SK-N-MC (cell line): ENCODE data around the gene FAM9C.
"Not testable (repeated sequence)": the region's sequence is repeated elsewhere in the genome, so short reads cannot be mapped to it uniquely, and the experiment has no call there.

Experiments
- DNase-seq: peaks from one replicate; pipeline ENCODE4 v3.0.0-alpha.2; 2011; ENCODE audit warnings: low read depth, low spot score
- H3K27ac ChIP-seq: fragments of 200-600 bp; sonication (generic); 2 replicates; pipeline ENCODE4 v1.5.1; 2016; ENCODE audit warnings: mixed run types
- H3K36me3 ChIP-seq: fragments of 200-600 bp; sonication (generic); 2 replicates; pipeline ENCODE4 v1.6.1; 2017; ENCODE audit warnings: antibody characterized with exemption, low read length, mixed read lengths; ENCODE audit not compliant: insufficient read depth
- H3K4me3 ChIP-seq: fragments of 200-600 bp; sonication (generic); 2 replicates; pipeline ENCODE4 v1.5.1; 2016
- H3K9ac ChIP-seq: fragments of 200-600 bp; sonication (generic); 2 replicates; pipeline ENCODE4 v1.8.0; 2017; ENCODE audit warnings: mixed run types, mixed read lengths; ENCODE audit not compliant: insufficient read length
- H3K9me3 ChIP-seq: fragments of 200-600 bp; sonication (generic); 2 replicates; pipeline ENCODE4 v1.6.1; 2017; ENCODE audit warnings: low read depth, mild to moderate bottlenecking, antibody characterized with exemption, low read length, moderate library complexity, mixed read lengths
- EZH2 ChIP-seq: fragments of 200-600 bp; sonication (generic); IDR thresholded peaks from one replicate; pipeline ENCODE4 v1.6.1; 2017; ENCODE audit warnings: antibody characterized with exemption
- FOXP2 ChIP-seq: optimal IDR thresholded peaks from 2 replicates; pipeline ENCODE3; 2011; ENCODE audit warnings: mild to moderate bottlenecking, moderate library complexity; ENCODE audit not compliant: insufficient read depth; ENCODE audit errors: extremely low read length, control extremely low read depth
- POLR2AphosphoS5 ChIP-seq: IDR thresholded peaks from 2 replicates; pipeline ENCODE4 v1.6.1; 2012; ENCODE audit warnings: mild to moderate bottlenecking, low read depth, low read length, borderline replicate concordance

Gene FAM9C

DNA sequence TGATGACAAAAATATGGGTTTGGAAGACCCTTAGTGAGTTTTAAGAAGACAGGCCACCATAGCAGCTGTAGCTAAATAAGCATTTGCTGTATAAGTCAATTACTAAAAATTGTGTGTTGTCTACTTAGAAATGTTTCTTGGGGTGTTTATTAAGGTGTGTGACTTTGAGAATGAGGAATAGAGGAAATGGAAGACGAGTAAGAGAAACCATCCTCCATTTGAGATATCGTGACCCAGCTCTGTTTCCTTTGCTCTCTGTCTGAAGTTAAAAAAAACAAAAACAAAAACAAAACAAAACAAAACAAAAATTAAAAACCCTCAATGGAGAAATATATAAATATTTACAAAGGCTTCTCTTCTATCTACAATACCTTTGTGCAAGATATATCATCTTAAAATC, 41.7 kb upstream of the FAM9C start:
- no peak for TF ChIP-seq FOXP2
- no peak for TF ChIP-seq POLR2AphosphoS5
- TF ChIP-seq EZH2, result no peak
- H3K27ac ChIP-seq, result no peak overlapping the region
- no peak overlapping the region for H3K9ac ChIP-seq
- no peaks in the 10 kb centered on the region for H3K36me3 ChIP-seq
- H3K4me3 ChIP-seq, result no peak overlapping the region
- no peaks in the 10 kb centered on the region for H3K9me3 ChIP-seq
- DNase-seq, result no peak

DNA sequence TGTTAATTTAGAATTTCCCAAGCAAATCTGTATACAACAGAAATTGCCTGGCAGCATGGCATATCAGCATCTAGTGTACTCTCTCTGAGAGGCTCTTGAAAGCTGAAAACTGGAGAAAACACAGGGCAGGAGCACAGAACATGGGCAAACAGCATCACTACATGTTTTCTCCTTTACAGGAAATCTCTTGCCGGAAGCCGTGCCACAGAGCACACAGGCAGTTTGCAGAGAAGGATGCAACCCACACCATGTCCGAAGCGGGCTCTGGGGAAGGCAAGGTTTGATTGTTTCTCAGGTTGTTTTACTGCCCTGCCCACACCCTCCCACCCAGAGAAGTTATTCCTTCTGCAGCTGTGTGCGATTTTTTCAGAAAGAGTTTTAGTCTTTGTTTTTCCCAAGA, 41.1 kb upstream of the FAM9C start:
- no peak for DNase-seq
- H3K27ac ChIP-seq, result no peak overlapping the region
- H3K4me3 ChIP-seq, result no peak overlapping the region
- H3K9me3 ChIP-seq, result no peaks in the 10 kb centered on the region
- no peak overlapping the region for H3K9ac ChIP-seq
- H3K36me3 ChIP-seq, result no peaks in the 10 kb centered on the region
- no peak for TF ChIP-seq FOXP2
- no peak for TF ChIP-seq POLR2AphosphoS5
- TF ChIP-seq EZH2, result no peak

- no peak for DNase-seq
- TF ChIP-seq EZH2, result no peak
- TF ChIP-seq FOXP2, result no peak
- no peak for TF ChIP-seq POLR2AphosphoS5
- Histone ChIP-seq H3K9ac (no peak overlapping the region), H3K36me3 (no peaks in the 10 kb centered on the region), H3K9me3 (no peaks in the 10 kb centered on the region), H3K4me3 (no peak overlapping the region), H3K27ac (no peak overlapping the region)
These were observed 40.2 kb upstream of the FAM9C start for GRCh38 chrX:13084611-13085010.

GRCh38 chrX:13083755-13084326, 39.4 kb upstream of the FAM9C start:
- H3K27ac ChIP-seq, H3K4me3 ChIP-seq, H3K9ac ChIP-seq, H3K9me3 ChIP-seq, DNase-seq, H3K36me3 ChIP-seq: not testable (repeated sequence)

DNA sequence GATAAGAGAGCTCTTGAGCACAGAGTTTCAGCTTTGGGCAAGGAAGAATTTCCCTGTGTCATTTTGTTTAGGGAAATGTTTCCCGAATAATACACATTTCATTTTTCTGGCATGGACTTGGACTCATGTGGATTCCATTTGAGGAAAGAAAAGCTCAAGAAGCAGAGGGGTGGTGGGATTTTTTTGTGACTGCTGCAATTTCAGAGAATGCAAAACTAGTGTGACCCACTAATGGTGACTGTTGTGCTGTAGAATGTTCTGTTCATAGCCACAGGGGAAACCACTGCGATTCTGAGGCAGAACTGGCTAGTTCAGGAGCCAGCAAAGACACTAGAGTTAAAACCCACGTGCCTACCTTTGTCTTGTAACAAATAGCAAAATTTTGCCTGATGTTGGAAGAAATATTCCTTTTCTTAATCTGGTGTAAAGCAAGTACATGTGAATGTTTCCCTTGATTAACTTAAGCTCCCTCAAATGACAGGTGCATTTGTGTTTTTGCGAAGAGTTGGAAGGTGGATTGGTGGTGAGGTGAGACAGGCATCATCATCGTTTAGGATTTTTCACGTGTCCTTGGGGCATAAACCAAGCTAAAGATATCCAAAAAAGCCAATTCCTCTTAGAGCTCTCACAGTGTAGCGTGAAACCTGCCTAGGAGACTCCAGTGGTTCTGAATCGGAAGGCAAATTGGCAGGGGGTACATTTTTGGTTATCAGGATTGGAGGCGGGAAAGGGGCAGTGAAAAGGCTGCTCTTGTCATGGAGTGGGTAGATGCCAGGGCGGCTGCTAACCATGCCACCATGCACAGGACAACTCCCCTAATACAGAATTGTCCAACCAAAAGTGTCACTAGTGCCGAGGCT, 38.0 kb upstream of the FAM9C start:
- H3K27ac ChIP-seq, result no peak overlapping the region
- H3K4me3 ChIP-seq, result no peak overlapping the region
- H3K9me3 ChIP-seq, result no peaks in the 10 kb centered on the region
- no peak for DNase-seq
- no peak for TF ChIP-seq POLR2AphosphoS5
- no peak for TF ChIP-seq EZH2
- no peak for TF ChIP-seq FOXP2
- no peaks in the 10 kb centered on the region for H3K36me3 ChIP-seq
- no peak overlapping the region for H3K9ac ChIP-seq

DNA sequence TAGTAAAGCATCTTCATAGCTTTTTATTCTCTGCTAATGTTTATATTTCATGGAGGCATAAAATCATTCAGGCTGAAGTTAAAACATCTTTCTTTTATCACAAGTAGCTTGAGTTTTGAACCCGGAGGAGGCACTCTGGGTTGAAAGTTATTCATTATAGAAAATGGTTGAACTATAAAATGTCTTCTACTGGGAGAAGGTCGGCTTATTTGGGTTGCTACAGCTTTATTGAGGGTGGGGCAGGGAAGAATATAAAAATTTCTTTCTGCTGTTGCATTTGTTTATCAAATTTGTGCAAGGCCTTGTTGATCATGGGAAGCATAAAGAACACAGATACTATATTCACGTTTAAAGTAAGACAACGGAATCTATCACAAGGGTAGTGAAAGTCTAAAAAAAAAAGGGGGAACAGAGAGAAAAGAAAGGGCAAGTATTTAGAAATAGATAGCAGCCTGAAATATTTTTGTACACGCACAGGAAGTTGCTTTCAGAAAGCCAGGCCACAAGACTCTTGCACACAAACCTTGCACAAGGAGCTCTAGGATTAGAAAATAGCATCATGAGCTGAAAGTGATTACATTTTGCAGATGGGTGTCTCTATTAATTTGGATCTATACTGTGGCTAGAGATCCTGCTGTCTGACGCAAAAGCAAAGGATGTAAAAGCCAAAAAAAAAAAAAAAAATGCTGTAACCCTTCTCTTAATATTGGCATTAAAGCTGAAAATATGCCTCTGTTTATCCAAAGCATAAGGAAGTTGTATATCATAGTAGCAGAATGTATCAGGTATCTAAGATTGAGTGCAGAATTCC, 37.2 kb upstream of the FAM9C start:
- H3K4me3 ChIP-seq, result no peak overlapping the region
- no peak for TF ChIP-seq POLR2AphosphoS5
- no peak for TF ChIP-seq FOXP2
- H3K9ac ChIP-seq, result no peak overlapping the region
- no peak overlapping the region for H3K27ac ChIP-seq
- DNase-seq, result no peak
- H3K9me3 ChIP-seq, result no peaks in the 10 kb centered on the region
- H3K36me3 ChIP-seq, result no peaks in the 10 kb centered on the region

DNA sequence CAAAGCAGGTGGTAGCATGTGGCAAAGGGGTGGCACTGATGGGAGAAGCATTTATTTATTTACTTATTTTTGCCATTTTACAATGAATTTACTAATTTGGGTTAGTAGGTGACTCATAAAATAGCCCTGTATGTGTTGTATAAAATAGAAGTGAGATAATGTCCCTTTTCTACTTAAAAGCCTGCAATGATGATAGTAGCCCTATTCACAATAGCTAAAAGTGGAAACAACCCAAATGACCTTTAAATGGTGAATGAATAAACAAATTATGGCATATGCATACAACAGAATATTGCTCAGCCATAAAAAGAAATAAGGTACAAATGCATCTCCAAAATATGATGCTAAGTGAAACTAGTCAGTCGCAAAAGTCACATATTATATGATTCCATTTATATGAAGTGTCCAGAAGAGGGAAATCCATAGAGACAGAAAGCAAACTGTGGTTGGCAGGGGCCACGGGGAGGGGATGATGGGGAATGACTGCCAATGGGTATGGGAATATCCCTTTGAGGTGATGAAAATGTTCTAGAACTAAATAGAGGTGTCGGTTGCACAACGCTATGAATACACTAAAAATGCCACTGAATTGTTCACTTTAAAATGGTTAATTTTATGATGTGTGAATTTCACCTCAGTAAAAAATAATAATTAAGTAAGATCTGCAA, 35.8 kb upstream of the FAM9C start:
- Histone ChIP-seq H3K27ac (no peak overlapping the region), H3K9me3 (no peaks in the 10 kb centered on the region), H3K36me3 (no peaks in the 10 kb centered on the region), H3K9ac (no peak overlapping the region), H3K4me3 (no peak overlapping the region)
- TF ChIP-seq EZH2, result no peak
- TF ChIP-seq FOXP2, result no peak
- no peak for TF ChIP-seq POLR2AphosphoS5
- no peak for DNase-seq

GRCh38 chrX:13078739-13079444, 34.5 kb upstream of the FAM9C start:
- no peak overlapping the region for H3K27ac ChIP-seq
- no peak for DNase-seq
- TF ChIP-seq EZH2 (no peak), POLR2AphosphoS5 (no peak)
- no peaks in the 10 kb centered on the region for H3K9me3 ChIP-seq
- H3K36me3 ChIP-seq, result no peaks in the 10 kb centered on the region
- H3K4me3 ChIP-seq, result peak overlapping the region; percentile 28; the same call in 1 of the 2 replicates
- H3K9ac ChIP-seq, result peak overlapping the region; percentile 20
